HUES6 (cell line): Measurements from ENCODE around the gene EML1.

ENCODE experiments used
- H3K27ac ChIP-seq: 2 replicates; pipeline ENCODE4 v1.7.0; 2013; ENCODE audit warnings: low read depth, mild to moderate bottlenecking, low read length, inconsistent platforms
- H3K27me3 ChIP-seq: 2 replicates; pipeline ENCODE4 v1.6.1; 2013; ENCODE audit warnings: low read length; ENCODE audit not compliant: control insufficient read depth, insufficient read depth
- H3K36me3 ChIP-seq: 2 replicates; pipeline ENCODE4 v1.6.1; 2013; ENCODE audit warnings: low read length; ENCODE audit not compliant: control insufficient read depth, insufficient read depth
- H3K4me1 ChIP-seq: 2 replicates; pipeline ENCODE4 v1.6.1; 2013; ENCODE audit warnings: low read length; ENCODE audit not compliant: control insufficient read depth, insufficient read depth
- H3K4me3 ChIP-seq: 2 replicates; pipeline ENCODE4 v1.5.1; 2013; ENCODE audit warnings: low read depth, low read length
- H3K9ac ChIP-seq: one replicate; pipeline ENCODE4 v1.6.1; 2013; ENCODE audit warnings: mild to moderate bottlenecking, low read length
- H3K9me3 ChIP-seq: 2 replicates; pipeline ENCODE4 v1.6.1; 2013; ENCODE audit warnings: low read depth, low read length; ENCODE audit not compliant: control insufficient read depth, insufficient read depth

The EML1 gene

DNA sequence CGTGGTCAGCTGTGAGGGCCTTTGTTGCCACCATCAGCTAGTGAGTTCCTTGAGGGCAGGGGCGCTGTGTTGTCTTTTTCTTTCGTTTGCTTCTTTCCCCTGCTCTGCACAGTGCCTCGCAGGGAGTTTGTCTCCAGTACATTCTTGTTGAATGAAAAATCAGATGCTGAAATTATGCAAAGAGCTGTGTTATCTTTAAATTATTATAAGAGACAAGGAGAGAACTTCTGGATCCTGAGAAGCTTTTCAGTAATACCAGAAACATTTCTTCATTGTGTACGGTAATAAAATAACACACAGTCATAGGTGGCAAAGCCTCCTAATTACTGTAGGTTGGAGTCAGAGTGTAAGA, 14.9 kb downstream of the EML1 start:
- Histone ChIP-seq H3K4me1 (peaks cover 4% of the 10 kb centered on the region; the same call in 1 of the 2 replicates), H3K4me3 (no peak overlapping the region), H3K9me3 (no peaks in the 10 kb centered on the region), H3K36me3 (no peaks in the 10 kb centered on the region), H3K27ac (no peak overlapping the region), H3K27me3 (no peaks in the 10 kb centered on the region), H3K9ac (no peak overlapping the region)

DNA sequence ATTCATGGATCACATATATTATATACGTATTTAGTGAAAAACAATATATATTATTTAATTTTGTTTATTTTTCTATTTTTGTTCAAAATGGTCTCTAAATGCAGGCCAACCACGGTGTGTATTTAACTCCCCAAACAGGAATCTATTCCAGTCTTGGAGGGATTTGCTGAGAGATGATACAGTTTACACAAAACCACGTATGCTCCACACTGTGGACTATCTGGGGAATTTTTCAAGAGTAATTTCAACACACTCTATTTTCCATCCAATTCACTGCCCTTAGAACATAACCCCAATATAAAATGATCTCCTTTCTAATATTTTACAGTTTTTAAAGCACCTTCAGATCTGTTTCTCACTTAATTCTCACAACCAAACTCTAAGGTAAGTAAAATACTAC, 15.3 kb downstream of the EML1 start:
- no peak overlapping the region for H3K27ac ChIP-seq

DNA sequence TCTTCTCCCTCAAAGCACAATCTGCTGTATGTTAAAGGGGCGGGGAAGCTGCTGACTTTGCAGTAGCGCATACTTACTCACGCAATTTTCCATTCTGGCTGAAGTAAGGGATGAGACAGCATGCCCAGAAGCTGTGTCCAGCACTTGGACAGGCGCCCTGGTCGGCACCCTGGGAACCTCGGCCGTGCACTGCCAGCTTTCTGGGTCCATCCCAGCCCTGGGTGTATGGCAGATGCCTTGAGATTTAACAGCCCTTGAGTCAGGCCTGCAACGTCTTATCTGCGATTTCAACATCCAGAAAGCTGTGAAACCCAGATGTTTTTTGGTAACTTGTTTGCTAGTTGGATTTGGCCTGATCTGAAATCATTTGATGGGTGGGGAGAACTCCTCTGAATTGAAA, 16.1 kb downstream of the EML1 start:
- H3K4me3 ChIP-seq = no peak overlapping the region
- H3K4me1 ChIP-seq = peaks cover 4% of the 10 kb centered on the region; the same call in 1 of the 2 replicates
- H3K27ac ChIP-seq = no peak overlapping the region
- no peaks in the 10 kb centered on the region for H3K9me3 ChIP-seq
- no peak overlapping the region for H3K9ac ChIP-seq
- no peaks in the 10 kb centered on the region for H3K36me3 ChIP-seq
- no peaks in the 10 kb centered on the region for H3K27me3 ChIP-seq

More for the DNA sequence above, 15.3 kb downstream of the EML1 start:
- H3K4me1 ChIP-seq = peaks cover 4% of the 10 kb centered on the region; the same call in 1 of the 2 replicates
- H3K9ac ChIP-seq = no peak overlapping the region
- no peaks in the 10 kb centered on the region for H3K36me3 ChIP-seq
- H3K27me3 ChIP-seq = no peaks in the 10 kb centered on the region
- H3K9me3 ChIP-seq = no peaks in the 10 kb centered on the region
- H3K4me3 ChIP-seq = no peak overlapping the region

DNA sequence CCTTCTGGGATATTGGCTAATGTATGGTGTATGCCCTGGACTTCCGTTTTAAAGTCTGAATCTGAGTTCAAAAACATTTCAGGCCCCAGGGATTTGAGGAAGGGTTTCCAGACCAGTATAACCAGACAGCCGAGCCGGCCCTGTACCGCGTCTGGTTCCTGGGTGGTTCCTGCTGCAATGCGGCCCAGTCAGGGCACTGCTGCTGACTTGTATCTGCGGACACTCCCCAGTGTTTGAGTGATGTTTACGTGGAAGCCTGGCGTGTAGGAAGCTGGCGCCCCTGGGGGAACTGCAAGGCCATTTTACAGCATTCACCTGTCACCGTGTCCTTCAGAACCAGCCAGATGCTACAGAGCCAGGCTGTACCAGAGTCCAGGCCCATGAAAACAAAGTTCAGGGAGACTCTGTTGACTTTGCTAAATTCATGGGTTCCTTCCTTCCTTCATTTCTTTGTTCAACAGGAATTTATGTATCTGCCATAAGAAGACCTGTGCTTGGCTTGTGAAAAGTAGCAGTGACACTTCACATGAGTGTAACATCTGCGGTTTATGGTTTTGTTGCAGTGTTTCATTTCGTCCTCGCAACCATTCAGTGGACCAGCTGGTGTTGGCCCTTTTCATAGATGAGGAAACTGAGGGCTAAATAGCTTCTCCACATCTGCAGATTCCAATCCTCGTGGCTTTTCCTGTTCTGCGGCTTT, 16.8 kb downstream of the EML1 start:
- Histone ChIP-seq H3K36me3 (no peaks in the 10 kb centered on the region), H3K4me1 (peaks cover 4% of the 10 kb centered on the region; the same call in 1 of the 2 replicates), H3K9me3 (no peaks in the 10 kb centered on the region), H3K27ac (no peak overlapping the region), H3K4me3 (no peak overlapping the region), H3K9ac (no peak overlapping the region), H3K27me3 (no peaks in the 10 kb centered on the region)

DNA sequence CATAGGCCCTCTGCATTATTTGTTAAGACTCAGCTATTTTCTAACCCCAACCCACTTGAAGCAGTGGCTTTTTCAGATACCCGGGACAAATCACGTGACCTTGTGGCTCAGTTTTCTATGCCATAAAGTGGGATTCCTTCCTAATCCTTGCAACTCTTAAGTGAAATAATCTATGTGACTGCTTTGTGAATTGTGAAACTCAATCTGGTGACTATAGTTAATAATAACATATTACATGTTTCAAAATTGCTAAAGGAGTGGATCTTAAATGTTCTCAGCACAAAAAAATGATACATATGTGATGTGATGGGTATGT, 17.3 kb downstream of the EML1 start:
- no peak overlapping the region for H3K4me3 ChIP-seq
- H3K36me3 ChIP-seq = no peaks in the 10 kb centered on the region
- H3K9me3 ChIP-seq = no peaks in the 10 kb centered on the region
- H3K9ac ChIP-seq = no peak overlapping the region
- H3K27me3 ChIP-seq = no peaks in the 10 kb centered on the region
- H3K27ac ChIP-seq = no peak overlapping the region
- H3K4me1 ChIP-seq = peaks cover 4% of the 10 kb centered on the region; the same call in 1 of the 2 replicates

DNA sequence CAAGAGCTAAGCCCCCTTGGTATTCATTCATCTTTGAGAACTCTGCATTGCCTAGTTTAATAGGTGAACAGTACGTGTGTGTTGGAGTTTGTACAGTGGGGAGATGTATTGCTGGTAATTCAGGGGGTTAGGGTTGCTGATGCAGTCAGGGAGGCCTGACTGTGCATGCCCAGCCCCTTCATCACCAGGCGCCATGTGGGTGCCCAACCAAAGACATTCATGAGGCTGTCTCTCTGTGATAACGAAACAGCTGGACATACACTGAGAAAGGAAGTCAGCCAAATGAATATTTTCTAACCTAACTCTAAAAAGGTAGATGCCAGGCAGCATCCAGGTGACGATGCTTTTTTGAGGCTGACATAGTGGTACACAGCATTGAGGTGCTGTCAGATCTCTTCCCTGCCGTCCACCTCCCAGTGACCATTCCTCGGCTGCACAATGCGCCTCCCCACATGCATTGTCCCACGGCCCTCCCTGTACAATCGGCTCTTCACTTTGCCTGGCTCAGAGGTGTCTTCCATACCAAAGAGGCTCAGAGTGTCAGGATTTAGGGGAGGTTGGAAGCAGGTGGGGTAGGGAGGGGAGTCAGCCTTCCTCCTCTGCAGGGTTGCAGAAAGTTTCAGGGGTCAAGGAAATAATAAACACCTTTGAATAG, 19.0 kb downstream of the EML1 start:
- no peak overlapping the region for H3K4me3 ChIP-seq
- no peaks in the 10 kb centered on the region for H3K27me3 ChIP-seq
- no peak overlapping the region for H3K27ac ChIP-seq
- peaks cover 4% of the 10 kb centered on the region; the same call in 1 of the 2 replicates for H3K4me1 ChIP-seq
- H3K9ac ChIP-seq = no peak overlapping the region
- H3K9me3 ChIP-seq = no peaks in the 10 kb centered on the region
- no peaks in the 10 kb centered on the region for H3K36me3 ChIP-seq

DNA sequence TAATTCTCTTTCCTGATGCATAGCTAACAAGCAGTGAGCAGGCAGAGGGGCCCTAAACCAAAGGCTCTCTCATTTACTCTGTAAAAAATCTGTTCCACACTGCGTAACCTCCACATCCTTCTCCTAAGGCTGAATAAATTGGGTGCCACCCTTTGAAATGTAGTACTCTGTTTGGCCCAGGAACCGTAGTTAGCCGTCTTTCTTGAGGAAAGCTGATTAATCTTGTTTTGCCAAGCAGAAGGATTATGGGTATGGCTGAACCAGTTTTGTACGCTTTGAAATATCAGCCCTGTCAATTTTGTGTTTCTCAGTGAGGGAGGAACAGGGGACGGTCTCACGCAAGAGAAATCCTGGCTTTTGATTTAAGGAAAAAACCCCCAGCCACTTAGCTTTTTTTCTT, 19.7 kb downstream of the EML1 start:
- no peaks in the 10 kb centered on the region for H3K36me3 ChIP-seq
- no peak overlapping the region for H3K9ac ChIP-seq
- H3K9me3 ChIP-seq = no peaks in the 10 kb centered on the region
- no peaks in the 10 kb centered on the region for H3K27me3 ChIP-seq
- H3K27ac ChIP-seq = no peak overlapping the region
- H3K4me1 ChIP-seq = no peaks in the 10 kb centered on the region; the same call in 1 of the 2 replicates
- H3K4me3 ChIP-seq = no peak overlapping the region

DNA sequence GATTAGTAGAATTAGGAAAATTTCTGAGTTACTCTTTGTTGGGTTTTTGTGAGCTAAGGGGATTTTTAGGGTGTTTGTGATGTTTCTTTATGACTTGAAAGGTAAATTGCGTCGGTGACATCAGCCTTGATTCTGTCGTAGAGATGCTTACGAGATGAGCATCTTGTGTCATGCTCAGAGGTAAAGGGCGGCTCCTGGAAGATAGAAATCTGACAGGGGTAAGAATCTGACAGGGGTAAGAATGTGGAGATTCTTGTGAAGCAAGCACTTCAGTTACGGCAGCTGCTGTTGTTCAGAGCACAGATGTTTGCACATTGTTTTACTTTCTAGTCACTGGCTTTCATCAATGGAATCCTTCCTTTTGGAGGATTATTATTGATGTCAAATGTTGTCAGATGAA, 22.5 kb downstream of the EML1 start:
- H3K36me3 ChIP-seq = no peaks in the 10 kb centered on the region
- peaks cover 8% of the 10 kb centered on the region for H3K4me1 ChIP-seq
- no peaks in the 10 kb centered on the region for H3K27me3 ChIP-seq
- no peak overlapping the region for H3K27ac ChIP-seq
- no peak overlapping the region for H3K9ac ChIP-seq
- no peak overlapping the region for H3K4me3 ChIP-seq
- no peaks in the 10 kb centered on the region for H3K9me3 ChIP-seq

DNA sequence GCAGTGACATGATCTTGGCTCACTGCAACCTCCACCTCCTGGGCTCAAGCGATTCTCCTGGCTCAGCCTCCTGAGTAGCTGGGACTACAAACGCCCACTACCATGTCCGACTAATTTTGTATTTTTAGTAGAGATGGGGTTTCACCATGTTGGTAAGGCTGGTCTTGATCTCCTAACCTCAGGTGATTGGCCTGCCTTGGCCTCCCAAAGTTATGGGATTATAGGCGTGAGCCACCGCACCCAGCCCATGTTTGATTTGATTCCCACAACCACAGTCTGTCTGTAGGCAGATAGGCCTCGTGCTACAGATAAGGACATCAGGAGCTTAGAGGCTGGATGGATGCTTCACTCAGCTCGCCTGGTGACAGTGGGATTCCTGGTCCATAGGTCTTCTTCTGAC, 23.0 kb downstream of the EML1 start:
- no peak overlapping the region for H3K4me3 ChIP-seq
- H3K4me1 ChIP-seq = peaks cover 8% of the 10 kb centered on the region
- H3K9me3 ChIP-seq = no peaks in the 10 kb centered on the region

DNA sequence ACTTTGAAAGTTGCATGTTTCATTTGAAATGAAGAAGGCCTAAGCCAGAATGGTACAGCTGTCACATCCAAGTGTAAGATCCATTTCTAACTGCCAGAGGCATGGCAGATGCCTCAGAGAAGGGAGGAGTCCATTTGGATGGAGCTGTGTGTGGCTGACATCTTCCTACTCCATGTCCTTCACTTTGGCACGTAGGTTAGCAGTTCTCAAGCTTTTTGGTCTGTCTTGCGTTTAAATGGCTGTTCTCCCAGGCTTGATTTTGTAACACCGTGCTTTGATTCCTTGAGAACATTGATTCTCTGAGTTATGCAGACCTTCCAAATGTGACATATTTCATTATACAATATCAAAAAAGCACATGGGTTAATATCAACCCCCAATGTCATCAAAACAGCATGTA, 23.4 kb downstream of the EML1 start:
- no peaks in the 10 kb centered on the region for H3K36me3 ChIP-seq
- H3K27ac ChIP-seq = no peak overlapping the region
- peaks cover 10% of the 10 kb centered on the region for H3K4me1 ChIP-seq
- no peak overlapping the region for H3K4me3 ChIP-seq
- H3K27me3 ChIP-seq = no peaks in the 10 kb centered on the region
- no peaks in the 10 kb centered on the region for H3K9me3 ChIP-seq
- no peak overlapping the region for H3K9ac ChIP-seq

More for the DNA sequence above, 23.0 kb downstream of the EML1 start:
- H3K9ac ChIP-seq = no peak overlapping the region
- no peaks in the 10 kb centered on the region for H3K36me3 ChIP-seq
- no peaks in the 10 kb centered on the region for H3K27me3 ChIP-seq
- H3K27ac ChIP-seq = no peak overlapping the region

DNA sequence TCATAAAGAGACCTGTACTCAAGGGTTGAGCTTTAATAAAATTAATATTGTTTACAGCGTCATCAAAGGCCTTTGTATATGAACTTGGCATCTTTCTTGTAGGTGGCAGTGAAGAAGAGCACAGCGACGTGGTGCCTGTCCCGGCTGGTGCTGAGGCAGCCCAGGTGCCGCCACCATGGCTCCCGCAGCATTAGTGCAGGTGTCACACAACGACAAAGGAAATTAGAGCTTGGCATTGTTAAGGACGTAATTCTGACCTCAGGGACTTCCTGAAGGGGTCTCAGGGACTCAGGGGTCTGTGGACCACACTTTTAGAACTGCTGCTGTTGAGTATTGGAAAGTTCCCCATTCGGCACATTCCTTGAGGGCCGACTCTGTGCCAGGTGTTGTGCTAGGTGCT, 24.1 kb downstream of the EML1 start:
- Histone ChIP-seq H3K4me3 (no peak overlapping the region), H3K36me3 (no peaks in the 10 kb centered on the region), H3K27ac (no peak overlapping the region), H3K4me1 (peaks cover 17% of the 10 kb centered on the region), H3K9ac (no peak overlapping the region), H3K27me3 (no peaks in the 10 kb centered on the region), H3K9me3 (no peaks in the 10 kb centered on the region)
